Measurements from ENCODE around the gene DUS4L.

The DUS4L gene

GRCh38 chr7:107610323-107610722, 46.6 kb downstream of the DUS4L start:
- Mint-ChIP-seq H3K4me3 (no peak overlapping the region), H3K9me3 (no peaks in the 10 kb centered on the region), H3K4me1 (no peaks in the 10 kb centered on the region), H3K36me3 (ENCODE audit: low read depth) (peaks cover 5% of the 10 kb centered on the region), H3K27ac (no peak overlapping the region), H3K27me3 (ENCODE audit: low read depth, poor library complexity) (no peaks in the 10 kb centered on the region)
- no peak for DNase-seq
- TF ChIP-seq, protein P1, sequence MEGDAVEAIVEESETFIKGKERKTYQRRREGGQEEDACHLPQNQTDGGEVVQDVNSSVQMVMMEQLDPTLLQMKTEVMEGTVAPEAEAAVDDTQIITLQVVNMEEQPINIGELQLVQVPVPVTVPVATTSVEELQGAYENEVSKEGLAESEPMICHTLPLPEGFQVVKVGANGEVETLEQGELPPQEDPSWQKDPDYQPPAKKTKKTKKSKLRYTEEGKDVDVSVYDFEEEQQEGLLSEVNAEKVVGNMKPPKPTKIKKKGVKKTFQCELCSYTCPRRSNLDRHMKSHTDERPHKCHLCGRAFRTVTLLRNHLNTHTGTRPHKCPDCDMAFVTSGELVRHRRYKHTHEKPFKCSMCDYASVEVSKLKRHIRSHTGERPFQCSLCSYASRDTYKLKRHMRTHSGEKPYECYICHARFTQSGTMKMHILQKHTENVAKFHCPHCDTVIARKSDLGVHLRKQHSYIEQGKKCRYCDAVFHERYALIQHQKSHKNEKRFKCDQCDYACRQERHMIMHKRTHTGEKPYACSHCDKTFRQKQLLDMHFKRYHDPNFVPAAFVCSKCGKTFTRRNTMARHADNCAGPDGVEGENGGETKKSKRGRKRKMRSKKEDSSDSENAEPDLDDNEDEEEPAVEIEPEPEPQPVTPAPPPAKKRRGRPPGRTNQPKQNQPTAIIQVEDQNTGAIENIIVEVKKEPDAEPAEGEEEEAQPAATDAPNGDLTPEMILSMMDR (IDR thresholded peaks at IDR 0.05) = no peak

GRCh38 chr7:107613439-107613838, 49.7 kb downstream of the DUS4L start:
- no peaks in the 10 kb centered on the region for H3K9me3 Mint-ChIP-seq
- H3K36me3 Mint-ChIP-seq (ENCODE audit: low read depth) = peaks cover 5% of the 10 kb centered on the region
- no peaks in the 10 kb centered on the region for H3K4me1 Mint-ChIP-seq
- no peaks in the 10 kb centered on the region for H3K27me3 Mint-ChIP-seq (ENCODE audit: low read depth, poor library complexity)
- H3K4me3 Mint-ChIP-seq = no peak overlapping the region
- TF ChIP-seq, protein P1 (IDR thresholded peaks at IDR 0.05) = no peak
- H3K27ac Mint-ChIP-seq = no peak overlapping the region
- no peak for DNase-seq

DNA sequence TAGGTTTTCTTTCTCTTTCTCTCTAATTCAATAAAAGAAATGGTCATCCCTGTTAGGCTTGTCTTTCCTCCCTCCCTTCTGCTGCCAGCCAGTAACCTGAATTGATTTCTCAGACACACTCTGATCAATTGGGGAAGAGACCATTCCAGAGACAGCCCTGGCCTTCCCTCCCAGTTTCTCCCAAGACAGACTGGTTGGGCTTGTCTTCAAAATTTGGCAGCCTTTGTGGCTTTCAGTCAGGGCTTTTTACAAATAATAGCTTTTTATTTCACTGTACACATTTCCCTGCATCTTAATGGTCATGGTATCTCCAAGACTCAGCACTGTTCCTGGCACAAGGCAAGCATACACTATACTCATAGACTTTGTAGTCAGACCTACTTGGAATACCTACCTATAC, 50.2 kb downstream of the DUS4L start:
- Mint-ChIP-seq H3K27ac (no peak overlapping the region), H3K9me3 (no peaks in the 10 kb centered on the region), H3K4me1 (no peaks in the 10 kb centered on the region), H3K4me3 (no peak overlapping the region), H3K36me3 (ENCODE audit: low read depth) (peaks cover 5% of the 10 kb centered on the region), H3K27me3 (ENCODE audit: low read depth, poor library complexity) (no peaks in the 10 kb centered on the region)
- no peak for DNase-seq
- TF ChIP-seq, protein P1 (IDR thresholded peaks at IDR 0.05) = no peak

DNA sequence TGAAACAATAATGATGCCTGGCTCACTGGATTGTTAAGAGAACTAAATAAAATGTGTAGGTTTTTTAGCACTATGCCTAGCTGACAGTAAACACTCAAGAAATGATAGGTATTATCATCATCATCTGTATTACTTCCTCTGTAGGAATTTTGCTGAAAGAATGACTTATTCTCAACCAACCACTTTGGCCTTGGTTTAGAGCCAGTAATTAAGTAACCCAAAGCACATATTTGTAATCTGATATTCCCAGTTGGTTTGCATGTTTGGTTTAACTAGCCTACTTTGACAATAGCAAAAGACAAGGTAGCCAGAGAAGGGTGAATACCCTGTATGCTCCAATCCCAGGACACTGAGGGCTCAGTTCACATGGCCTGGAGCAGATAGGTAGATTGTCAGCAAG, 50.7 kb downstream of the DUS4L start:
- DNase-seq = no peak
- TF ChIP-seq, protein P1 (IDR thresholded peaks at IDR 0.05) = no peak
- Mint-ChIP-seq H3K27me3 (ENCODE audit: low read depth, poor library complexity) (no peaks in the 10 kb centered on the region), H3K36me3 (ENCODE audit: low read depth) (peaks cover 5% of the 10 kb centered on the region), H3K4me1 (no peaks in the 10 kb centered on the region), H3K27ac (no peak overlapping the region), H3K9me3 (no peaks in the 10 kb centered on the region), H3K4me3 (no peak overlapping the region)

- Mint-ChIP-seq H3K27me3 (ENCODE audit: low read depth, poor library complexity) (no peaks in the 10 kb centered on the region), H3K27ac (no peak overlapping the region), H3K4me1 (no peaks in the 10 kb centered on the region), H3K4me3 (no peak overlapping the region), H3K9me3 (no peaks in the 10 kb centered on the region), H3K36me3 (ENCODE audit: low read depth) (peaks cover 5% of the 10 kb centered on the region)
- DNase-seq = no peak
- TF ChIP-seq, protein P1 (IDR thresholded peaks at IDR 0.05) = no peak
These were observed 52.3 kb downstream of the DUS4L start for GRCh38 chr7:107615910-107616680.

- Mint-ChIP-seq H3K27me3 (ENCODE audit: low read depth, poor library complexity) (no peaks in the 10 kb centered on the region), H3K27ac (no peak overlapping the region), H3K36me3 (ENCODE audit: low read depth) (no peaks in the 10 kb centered on the region), H3K9me3 (no peaks in the 10 kb centered on the region), H3K4me3 (no peak overlapping the region), H3K4me1 (no peaks in the 10 kb centered on the region)
- TF ChIP-seq, protein P1 (IDR thresholded peaks at IDR 0.05) = no peak
- DNase-seq = no peak
These were observed 58.7 kb downstream of the DUS4L start for GRCh38 chr7:107622429-107622828.
